Immature natural killer cell (primary cell): ENCODE results near the gene NAGS. TPM values are rescaled to one million over a fixed set of nuclear protein-coding genes. Genes with fewer than 3 reads are reported as not detected.
A peak's percentile ranks its signal among the peaks of the same experiment; 100 is the strongest.
"Not testable (repeated sequence)": the region's sequence is repeated elsewhere in the genome, so short reads cannot be mapped to it uniquely, and the experiment has no call there.

Experiments
- DNase-seq, 3 donors: peaks; one replicate each; pipeline ENCODE4 v3.0.0; 2022; ENCODE audit warnings: mixed read lengths in 1 of 3
- H3K27ac Mint-ChIP-seq, 6 donors: one replicate each; pipeline ENCODE4 v1.8.0; 2020; ENCODE audit warnings: mixed read lengths in 6 of 6, mild to moderate bottlenecking in 5 of 6, inconsistent platforms in 4 of 6, moderate library complexity in 3 of 6
- H3K27me3 Mint-ChIP-seq, 3 donors: one replicate each; pipeline ENCODE4 v1.8.0; 2020 to 2021; ENCODE audit warnings: low read depth in 3 of 3, mild to moderate bottlenecking in 3 of 3, mixed read lengths in 3 of 3, moderate library complexity in 3 of 3, inconsistent platforms in 1 of 3
- H3K36me3 Mint-ChIP-seq, 3 donors: one replicate each; pipeline ENCODE4 v1.8.0; 2020; ENCODE audit warnings: mixed read lengths in 3 of 3, inconsistent platforms in 2 of 3, mild to moderate bottlenecking in 2 of 3
- H3K4me1 Mint-ChIP-seq, 2 donors: one replicate each; pipeline ENCODE4 v1.8.0; 2020; ENCODE audit warnings: inconsistent platforms in 2 of 2, mild to moderate bottlenecking in 2 of 2, mixed read lengths in 2 of 2, moderate library complexity in 1 of 2
- H3K4me3 Mint-ChIP-seq, 5 donors: one replicate each; pipeline ENCODE4 v1.8.0; 2020; ENCODE audit warnings: mild to moderate bottlenecking in 5 of 5, mixed read lengths in 5 of 5, inconsistent platforms in 3 of 5, moderate library complexity in 3 of 5
- H3K9me3 Mint-ChIP-seq, 6 donors: one replicate each; pipeline ENCODE4 v1.8.0; 2020; ENCODE audit warnings: mild to moderate bottlenecking in 6 of 6, mixed read lengths in 6 of 6, inconsistent platforms in 4 of 6, moderate library complexity in 3 of 6
- polyA plus RNA-seq, 3 donors: library from polyadenylated mRNA; unstranded; fragments of 300-500 nt; fragmentation: Illumina TruSeq; gene quantifications; one replicate each; pipeline ENCODE4 v1.2.3, GENCODE V29; 2021

Gene NAGS
- polyA plus RNA-seq, 3 donors from 2014 or later: 0.75 to 1.9 (median 1.2) TPM

GRCh38 chr17:43994272-43995149, 9.9 kb upstream of the NAGS start:
- Mint-ChIP-seq H3K27me3 (peaks cover 7 to 12% (median 12%) of the 10 kb centered on the region in 3 donors), H3K36me3 (no peaks in the 10 kb centered on the region), H3K4me3 (no peak overlapping the region), H3K27ac (no peak overlapping the region), H3K4me1 (no peaks in the 10 kb centered on the region), H3K9me3 (no peaks in the 10 kb centered on the region)
- peak; percentile 30 to 42 (median 39) for DNase-seq

GRCh38 chr17:43995150-43995471, 9.3 kb upstream of the NAGS start:
- Mint-ChIP-seq H3K9me3 (no peaks in the 10 kb centered on the region), H3K4me3 (no peak overlapping the region), H3K27ac (no peak overlapping the region), H3K4me1 (no peaks in the 10 kb centered on the region), H3K27me3 (peaks cover 7 to 18% (median 13%) of the 10 kb centered on the region in 3 donors), H3K36me3 (no peaks in the 10 kb centered on the region)
- DNase-seq: no peak

- H3K9me3 Mint-ChIP-seq, H3K4me3 Mint-ChIP-seq: not testable (repeated sequence)
These were observed 7.2 kb upstream of the NAGS start for GRCh38 chr17:43997180-43997579.

GRCh38 chr17:43998552-43998951, 5.9 kb upstream of the NAGS start:
- Mint-ChIP-seq H3K27ac (no peak overlapping the region), H3K9me3 (no peaks in the 10 kb centered on the region), H3K4me3 (no peak overlapping the region), H3K27me3 (peaks cover 11 to 20% (median 13%) of the 10 kb centered on the region in 3 donors), H3K4me1 (no peaks in the 10 kb centered on the region), H3K36me3 (no peaks in the 10 kb centered on the region)
- DNase-seq: no peak

More at GRCh38 chr17:43997180-43997579, 7.2 kb upstream of the NAGS start:
- H3K27me3 Mint-ChIP-seq: peaks cover 12 to 18% (median 13%) of the 10 kb centered on the region in 3 donors
- H3K27ac Mint-ChIP-seq, H3K36me3 Mint-ChIP-seq, DNase-seq, H3K4me1 Mint-ChIP-seq: not testable (repeated sequence)

- Mint-ChIP-seq H3K27me3 (peaks cover 11 to 18% (median 13%) of the 10 kb centered on the region in 3 donors), H3K4me1 (no peaks in the 10 kb centered on the region), H3K9me3 (no peaks in the 10 kb centered on the region), H3K36me3 (no peaks in the 10 kb centered on the region), H3K4me3 (no peak overlapping the region), H3K27ac (no peak overlapping the region)
- DNase-seq: no peak
These were observed 5.4 kb upstream of the NAGS start for GRCh38 chr17:43999024-43999423.

GRCh38 chr17:44000141-44000860, 4.1 kb upstream of the NAGS start:
- peaks cover 0 to 2% of the 10 kb centered on the region in 2 donors for H3K4me1 Mint-ChIP-seq
- H3K4me3 Mint-ChIP-seq: no peak overlapping the region
- no peaks in the 10 kb centered on the region for H3K9me3 Mint-ChIP-seq
- no peak for DNase-seq
- H3K27ac Mint-ChIP-seq: no peak overlapping the region
- H3K27me3 Mint-ChIP-seq: peaks cover 10 to 13% (median 11%) of the 10 kb centered on the region in 3 donors
- H3K36me3 Mint-ChIP-seq: no peaks in the 10 kb centered on the region

- Mint-ChIP-seq H3K27ac (no peak overlapping the region), H3K36me3 (no peaks in the 10 kb centered on the region), H3K4me1 (peaks cover 1 to 2% of the 10 kb centered on the region in 2 donors), H3K27me3 (peaks cover 8 to 12% (median 11%) of the 10 kb centered on the region in 3 donors), H3K4me3 (no peak overlapping the region), H3K9me3 (no peaks in the 10 kb centered on the region)
- no peak for DNase-seq
These were observed 3.5 kb upstream of the NAGS start for GRCh38 chr17:44000871-44001460.

- Mint-ChIP-seq H3K9me3 (no peaks in the 10 kb centered on the region), H3K4me3 (no peak overlapping the region), H3K27me3 (peaks cover 8 to 15% (median 10%) of the 10 kb centered on the region in 3 donors), H3K27ac (no peak overlapping the region), H3K4me1 (peaks cover 6 to 8% of the 10 kb centered on the region in 2 donors), H3K36me3 (no peaks in the 10 kb centered on the region)
- DNase-seq: no peak
These were observed 2.9 kb upstream of the NAGS start for GRCh38 chr17:44001461-44001920.

- no peaks in the 10 kb centered on the region for H3K9me3 Mint-ChIP-seq
- peaks cover 13% of the 10 kb centered on the region in 2 donors for H3K4me1 Mint-ChIP-seq
- H3K27me3 Mint-ChIP-seq: peaks cover 7 to 13% (median 10%) of the 10 kb centered on the region in 3 donors
- DNase-seq: no peak
- no peak overlapping the region for H3K4me3 Mint-ChIP-seq
- no peak overlapping the region for H3K27ac Mint-ChIP-seq
- H3K36me3 Mint-ChIP-seq: no peaks in the 10 kb centered on the region
These were observed 2.1 kb upstream of the NAGS start for GRCh38 chr17:44002141-44002848.

- H3K27me3 Mint-ChIP-seq: peaks cover 0 to 18% (median 6%) of the 10 kb centered on the region in 3 donors
- H3K9me3 Mint-ChIP-seq: no peaks in the 10 kb centered on the region
- H3K27ac Mint-ChIP-seq: peak overlapping the region in 1 of 6 donors; percentile 22
- DNase-seq: peak in 2 of 3 donors; percentile 14 to 15
- H3K4me1 Mint-ChIP-seq: peaks cover 21 to 24% of the 10 kb centered on the region in 2 donors
- no peaks in the 10 kb centered on the region for H3K36me3 Mint-ChIP-seq
- peak overlapping the region in 3 of 5 donors; percentile 47 to 91 (median 61) for H3K4me3 Mint-ChIP-seq
These were observed 522 bp downstream of the NAGS start for GRCh38 chr17:44004761-44005526.

- Mint-ChIP-seq H3K27ac (peak overlapping the region; percentile 60 to 87 (median 79)), H3K9me3 (no peaks in the 10 kb centered on the region), H3K4me1 (peaks cover 21 to 24% of the 10 kb centered on the region in 2 donors), H3K4me3 (peak overlapping the region; percentile 84 to 91 (median 91)), H3K36me3 (no peaks in the 10 kb centered on the region), H3K27me3 (peaks cover 0 to 18% (median 2%) of the 10 kb centered on the region in 3 donors)
- peak; percentile 42 to 51 (median 46) for DNase-seq
These were observed 1.3 kb downstream of the NAGS start for GRCh38 chr17:44005527-44006271.

- Mint-ChIP-seq H3K36me3 (no peaks in the 10 kb centered on the region), H3K27ac (peak overlapping the region; percentile 60 to 87 (median 79)), H3K9me3 (no peaks in the 10 kb centered on the region), H3K27me3 (peaks cover 0 to 13% (median 2%) of the 10 kb centered on the region in 3 donors), H3K4me1 (peaks cover 21 to 24% of the 10 kb centered on the region in 2 donors), H3K4me3 (peak overlapping the region; percentile 84 to 91 (median 91))
- DNase-seq: no peak
These were observed 1.8 kb downstream of the NAGS start for GRCh38 chr17:44006272-44006597.
